ENCODE measurements around the gene LARP6.
"Not testable (repeated sequence)": the region's sequence is repeated elsewhere in the genome, so short reads cannot be mapped to it uniquely, and the experiment has no call there.

Gene LARP6

GRCh38 chr15:70831094-70831911, 22.7 kb downstream of the LARP6 start:
- no peak for FAIRE-seq
- DNase-seq (ENCODE audit: insufficient read length, low spot score), result no peak

- FAIRE-seq, result no peak
- no peak for DNase-seq (ENCODE audit: insufficient read length, low spot score)
Measured at GRCh38 chr15:70830615-70831014, 23.3 kb downstream of the LARP6 start.

- DNase-seq (ENCODE audit: insufficient read length, low spot score) (no peak), FAIRE-seq (no peak)
Measured at GRCh38 chr15:70829371-70830166, 24.4 kb downstream of the LARP6 start.

GRCh38 chr15:70827721-70828120, 26.2 kb downstream of the LARP6 start:
- FAIRE-seq, result no peak
- DNase-seq (ENCODE audit: insufficient read length, low spot score), result no peak

- FAIRE-seq (no peak), DNase-seq (ENCODE audit: insufficient read length, low spot score) (no peak)
Measured at GRCh38 chr15:70826634-70827033, 27.3 kb downstream of the LARP6 start.

GRCh38 chr15:70825841-70826240, 28.1 kb downstream of the LARP6 start:
- DNase-seq (ENCODE audit: insufficient read length, low spot score), result no peak
- no peak for FAIRE-seq

- no peak for DNase-seq (ENCODE audit: insufficient read length, low spot score)
- no peak for FAIRE-seq
Measured at GRCh38 chr15:70823196-70823595, 30.8 kb downstream of the LARP6 start.

GRCh38 chr15:70820214-70820613, 33.7 kb downstream of the LARP6 start:
- FAIRE-seq, result no peak

GRCh38 chr15:70818580-70818979, 35.4 kb downstream of the LARP6 start:
- FAIRE-seq (no peak), DNase-seq (ENCODE audit: insufficient read length, low spot score) (no peak)

More at GRCh38 chr15:70820214-70820613, 33.7 kb downstream of the LARP6 start:
- no peak for DNase-seq (ENCODE audit: insufficient read length, low spot score)

- DNase-seq (ENCODE audit: insufficient read length, low spot score), result no peak
- no peak for FAIRE-seq
Measured at GRCh38 chr15:70817266-70817665, 36.7 kb downstream of the LARP6 start.

- DNase-seq (ENCODE audit: insufficient read length, low spot score), result no peak
- FAIRE-seq, result no peak
Measured at GRCh38 chr15:70815604-70816003, 38.4 kb downstream of the LARP6 start.

- DNase-seq (ENCODE audit: insufficient read length, low spot score), result not testable (repeated sequence)
Measured at GRCh38 chr15:70815011-70815410, 38.9 kb downstream of the LARP6 start.

GRCh38 chr15:70812827-70813364, 41.1 kb downstream of the LARP6 start:
- no peak for DNase-seq (ENCODE audit: insufficient read length, low spot score)
- FAIRE-seq, result no peak

More at GRCh38 chr15:70815011-70815410, 38.9 kb downstream of the LARP6 start:
- FAIRE-seq, result not testable (repeated sequence)

GRCh38 chr15:70810916-70811578, 42.9 kb downstream of the LARP6 start:
- FAIRE-seq, result no peak
- no peak for DNase-seq (ENCODE audit: insufficient read length, low spot score)

GRCh38 chr15:70806992-70807712, 46.8 kb downstream of the LARP6 start:
- FAIRE-seq (no peak), DNase-seq (ENCODE audit: insufficient read length, low spot score) (no peak)

- not testable (repeated sequence) for FAIRE-seq; DNase-seq (ENCODE audit: insufficient read length, low spot score)
Measured at GRCh38 chr15:70804388-70804787, 49.6 kb downstream of the LARP6 start.

GRCh38 chr15:70802629-70803028, 51.3 kb downstream of the LARP6 start:
- no peak for FAIRE-seq
- DNase-seq (ENCODE audit: insufficient read length, low spot score), result no peak

- FAIRE-seq, result no peak
Measured at GRCh38 chr15:70801109-70801508, 52.8 kb downstream of the LARP6 start.

GRCh38 chr15:70799667-70800450, 54.1 kb downstream of the LARP6 start:
- DNase-seq (ENCODE audit: insufficient read length, low spot score), result no peak
- no peak for FAIRE-seq

More at GRCh38 chr15:70801109-70801508, 52.8 kb downstream of the LARP6 start:
- DNase-seq (ENCODE audit: insufficient read length, low spot score), result no peak
